Body of pancreas (tissue), 4 donors: ENCODE data around the gene CCR7.

Experiments
- CTCF ChIP-seq, 7 experiments: fragments of 450-650 bp in 4 of 7; fragments of 200-600 bp in 3 of 7; sonication (generic) in 3 of 7; IDR thresholded peaks; one replicate each; pipeline ENCODE4 v1.5.1; 2016 to 2019; ENCODE audit warnings: antibody characterized with exemption in 7 of 7
- POLR2A ChIP-seq, 3 donors: fragments of 450-650 bp; IDR thresholded peaks; one replicate each; pipeline ENCODE4 v1.6.1; 2016; ENCODE audit warnings: antibody characterized with exemption in 3 of 3, mild to moderate bottlenecking in 2 of 3

- TF ChIP-seq POLR2A (IDR thresholded peaks at IDR 0.05) (no peak), CTCF (IDR thresholded peaks at IDR 0.05) (no peak)
These were observed 48.0 kb downstream of the CCR7 start for GRCh38 chr17:40517286-40517662.
